COLO829 (cell line): ENCODE results near the gene MROH7.
"Not testable (repeated sequence)": the region's sequence is repeated elsewhere in the genome, so short reads cannot be mapped to it uniquely, and the experiment has no call there.

ENCODE experiments used
- DNase-seq: peaks from one replicate; pipeline ENCODE4 v3.0.0; 2012; ENCODE audit warnings: low spot score

The MROH7 gene

GRCh38 chr1:54610048-54610447 is 31.5 kb upstream of the MROH7 start:
- DNase-seq: no peak

GRCh38 chr1:54610601-54611580 is 30.7 kb upstream of the MROH7 start:
- no peak for DNase-seq

GRCh38 chr1:54611621-54612020 is 30.0 kb upstream of the MROH7 start:
- DNase-seq: no peak

- no peak for DNase-seq
Measured at GRCh38 chr1:54614024-54614423, 27.6 kb upstream of the MROH7 start.

GRCh38 chr1:54614563-54614962 is 27.0 kb upstream of the MROH7 start:
- DNase-seq: no peak

GRCh38 chr1:54615531-54616279 is 25.9 kb upstream of the MROH7 start:
- DNase-seq: no peak

GRCh38 chr1:54619749-54620148 is 21.8 kb upstream of the MROH7 start:
- no peak for DNase-seq

- no peak for DNase-seq
Measured at GRCh38 chr1:54623216-54624007, 18.2 kb upstream of the MROH7 start, which contains the start of gene FAM151A. Gene FAM151A (minus strand): TSS chr1:54623525. CDS start chr1:54623395, 130 bp downstream.

- DNase-seq: no peak
Measured at GRCh38 chr1:54624466-54625464, 16.8 kb upstream of the MROH7 start.

- DNase-seq: no peak
Measured at GRCh38 chr1:54627196-54627595, 14.4 kb upstream of the MROH7 start.

GRCh38 chr1:54635804-54636203 is 5.8 kb upstream of the MROH7 start:
- DNase-seq: not testable (repeated sequence)

- not testable (repeated sequence) for DNase-seq
Measured at GRCh38 chr1:54636461-54637446, 4.8 kb upstream of the MROH7 start.

GRCh38 chr1:54640361-54640760 is 1.2 kb upstream of the MROH7 start:
- no peak for DNase-seq

- no peak for DNase-seq
Measured at GRCh38 chr1:54643736-54644135, 2.1 kb downstream of the MROH7 start.

GRCh38 chr1:54645806-54646676 is 4.5 kb downstream of the MROH7 start:
- no peak for DNase-seq

GRCh38 chr1:54649130-54649898 is 7.7 kb downstream of the MROH7 start:
- no peak for DNase-seq

GRCh38 chr1:54649921-54650320 is 8.3 kb downstream of the MROH7 start:
- DNase-seq: no peak

- DNase-seq: no peak
Measured at GRCh38 chr1:54650417-54650816, 8.8 kb downstream of the MROH7 start.
